Stomach (tissue), 4 donors: ENCODE data around the gene NUDT10.
A peak's percentile ranks its signal among the peaks of the same experiment; 100 is the strongest.

ENCODE experiments used
- CTCF ChIP-seq, 7 experiments: fragments of 450-650 bp in 4 of 7; fragments of 200-600 bp in 3 of 7; sonication (generic) in 3 of 7; IDR thresholded peaks; one replicate each; pipeline ENCODE4 v1.5.1; 2016 to 2019; ENCODE audit warnings: antibody characterized with exemption in 7 of 7, control low read depth in 2 of 7, mild to moderate bottlenecking in 1 of 7
- POLR2A ChIP-seq, 4 donors: fragments of 450-650 bp; IDR thresholded peaks; one replicate each; pipeline ENCODE4 v1.6.1; 2016; ENCODE audit warnings: antibody characterized with exemption in 4 of 4, control low read depth in 2 of 4, mild to moderate bottlenecking in 1 of 4, moderate library complexity in 1 of 4

DNA sequence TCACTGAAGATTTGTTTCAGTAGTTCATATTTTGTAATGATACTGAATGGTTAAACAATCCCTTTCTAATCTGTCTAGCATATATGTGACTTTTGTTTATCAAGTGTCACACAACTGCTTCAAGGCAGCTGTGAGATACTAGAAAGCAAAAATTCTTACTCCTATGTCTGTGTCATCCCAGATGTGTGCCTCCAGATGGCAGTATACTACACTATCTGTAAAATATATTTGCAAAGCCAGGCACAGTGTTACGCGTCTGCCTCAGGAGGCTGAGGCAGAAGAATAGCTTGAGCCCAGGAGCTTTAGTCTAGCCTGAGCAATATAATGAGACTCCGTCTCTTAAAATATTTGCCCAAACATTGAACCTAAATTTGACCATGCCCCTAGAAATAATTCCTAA lies 4.0 kb downstream of the NUDT10 start:
- TF ChIP-seq CTCF (IDR thresholded peaks at IDR 0.05): peak in 2 of 7 experiments; percentile 23 to 34
- no peak for TF ChIP-seq POLR2A (IDR thresholded peaks at IDR 0.05)
